AG08396 (cell line): ENCODE data around the gene AK1.

Experiments
- DNase-seq: peaks from one replicate; pipeline ENCODE4 v3.0.0; 2012; ENCODE audit warnings: low spot score, mixed read lengths

Gene AK1

GRCh38 chr9:127877566-127877998 is at the start of gene AK1:
AK1 (minus strand) TSS chr9:127877675; CDS start chr9:127874617, 3,058 bp downstream.
- DNase-seq, result peak; percentile 87

GRCh38 chr9:127926906-127927200 is 49.4 kb upstream of the AK1 start:
- no peak for DNase-seq

- DNase-seq, result no peak
Observed at GRCh38 chr9:127925959-127926905, 48.8 kb upstream of the AK1 start.

GRCh38 chr9:127924736-127925444 is 47.4 kb upstream of the AK1 start:
- no peak for DNase-seq

- peak; percentile 91 for DNase-seq
Observed at GRCh38 chr9:127923771-127924170, 46.3 kb upstream of the AK1 start.

GRCh38 chr9:127923046-127923445 is 45.6 kb upstream of the AK1 start:
- peak; percentile 47 for DNase-seq

- peak; percentile 83 for DNase-seq
Observed at GRCh38 chr9:127921557-127922120, 44.2 kb upstream of the AK1 start.

- no peak for DNase-seq
Observed at GRCh38 chr9:127920794-127921193, 43.3 kb upstream of the AK1 start.

- peak; percentile 93 for DNase-seq
Observed at GRCh38 chr9:127919253-127919815, 41.9 kb upstream of the AK1 start.

- no peak for DNase-seq
Observed at GRCh38 chr9:127918183-127919107, 41.0 kb upstream of the AK1 start.

- DNase-seq, result no peak
Observed at GRCh38 chr9:127917603-127918002, 40.1 kb upstream of the AK1 start.

GRCh38 chr9:127916720-127917581 is 39.5 kb upstream of the AK1 start, which contains the start of gene ST6GALNAC4:
ST6GALNAC4 (minus strand) TSS chr9:127917041; CDS start chr9:127916419, 622 bp downstream.
- DNase-seq, result peak; percentile 99

GRCh38 chr9:127915801-127916719 is 38.6 kb upstream of the AK1 start:
- DNase-seq, result no peak

- no peak for DNase-seq
Observed at GRCh38 chr9:127915325-127915752, 37.9 kb upstream of the AK1 start.

GRCh38 chr9:127913682-127914081 is 36.2 kb upstream of the AK1 start:
- DNase-seq, result no peak

GRCh38 chr9:127912882-127913281 is 35.4 kb upstream of the AK1 start:
- DNase-seq, result no peak

- no peak for DNase-seq
Observed at GRCh38 chr9:127912296-127912695, 34.8 kb upstream of the AK1 start.

- DNase-seq, result peak; percentile 43
Observed at GRCh38 chr9:127910613-127911205, 33.2 kb upstream of the AK1 start.

- no peak for DNase-seq
Observed at GRCh38 chr9:127909839-127910273, 32.4 kb upstream of the AK1 start.
